Heart left ventricle (tissue), 16 donors: ENCODE results near the gene SEZ6L. TPM values are rescaled to one million over a fixed set of nuclear protein-coding genes. Genes with fewer than 3 reads are reported as not detected.

Experiments used
- ATAC-seq, 4 donors: fragments of 200-7000 bp; cut with Tn5 transposase; one replicate each; pipeline ENCODE4 v1.9.1; 2020 to 2022; ENCODE audit warnings: moderate library complexity in 4 of 4, mild to moderate bottlenecking in 3 of 4, moderate number of reproducible peaks in 1 of 4
- DNase-seq, 5 donors: peaks; one replicate each; pipeline ENCODE4 v3.0.0-alpha.2; 2020
- H3K27ac ChIP-seq, 12 donors: fragments of 200-600 bp; sonication (generic) in 4 of 12; one replicate each; pipeline versions ENCODE4 v1.5.0 to v1.8.0; 2016 to 2022; ENCODE audit warnings: mild to moderate bottlenecking in 2 of 12
- H3K27me3 ChIP-seq, 9 donors: fragments of 200-600 bp; sonication (generic) in 2 of 9; one replicate each; pipeline versions ENCODE4 v1.5.1 to v1.8.0; 2016 to 2022; ENCODE audit warnings: mild to moderate bottlenecking in 3 of 9
- H3K36me3 ChIP-seq, 9 donors: fragments of 200-600 bp; sonication (generic) in 2 of 9; one replicate each; pipeline versions ENCODE4 v1.5.0 to v1.8.0; 2018 to 2022; ENCODE audit warnings: mild to moderate bottlenecking in 2 of 9
- H3K4me1 ChIP-seq, 12 donors: fragments of 200-600 bp; sonication (generic) in 4 of 12; one replicate each; pipeline versions ENCODE4 v1.5.0 to v1.8.0; 2016 to 2022; ENCODE audit warnings: mild to moderate bottlenecking in 3 of 12
- H3K4me3 ChIP-seq, 12 donors: fragments of 200-600 bp; sonication (generic) in 4 of 12; one replicate each; pipeline versions ENCODE4 v1.5.0 to v1.8.0; 2017 to 2022; ENCODE audit warnings: mild to moderate bottlenecking in 9 of 12, moderate library complexity in 4 of 12
- H3K9me3 ChIP-seq, 12 donors: fragments of 200-600 bp; sonication (generic) in 4 of 12; one replicate each; pipeline versions ENCODE4 v1.5.0 to v1.8.0; 2016 to 2022; ENCODE audit warnings: mild to moderate bottlenecking in 1 of 12
- CTCF ChIP-seq, 12 donors: fragments of 200-600 bp; sonication (generic) in 4 of 12; IDR thresholded peaks; one replicate each; pipeline versions ENCODE4 v1.5.0 to v1.8.0; 2018 to 2022; ENCODE audit warnings: antibody characterized with exemption in 12 of 12, mild to moderate bottlenecking in 5 of 12
- POLR2A ChIP-seq, 2 donors: fragments of 450-650 bp; IDR thresholded peaks; one replicate each; pipeline ENCODE4 v1.6.1; 2017; ENCODE audit warnings: antibody characterized with exemption in 2 of 2, mild to moderate bottlenecking in 2 of 2, moderate library complexity in 2 of 2
- WGBS, 4 donors: extraction: QIAGEN DNeasy Blood & Tissue Kit in 2 of 4; methylation state at CpG; one replicate each; pipeline versions ENCODE4 v1.1.5 to v1.1.7; 2013 to 2018; 5-methylcytosine and 5-hydroxymethylcytosine counted together
- intact Hi-C, 10 donors: fragments of 100-400 bp; cut with DNase I; formaldehyde crosslinking; loops; one replicate each; pipeline versions ENCODE4 v1.11.1 to v1.14.2; 2022
- polyA plus RNA-seq, 2 donors: library from polyadenylated mRNA; stranded (reverse); fragments of 200-250 nt; gene quantifications; one replicate each; pipeline ENCODE4 v1.2.3, GENCODE V29; 2013
- total RNA-seq, 9 donors: library from RNA; depleted of rRNA in 2 of 9; stranded (reverse); fragments of >200 nt in 2 of 9; fragmentation: NEBNext Ultra II Directional in 3 of 9; extraction: Animal tissue kit (Norgen Biotek cat#: 25700) in 3 of 9; gene quantifications; one replicate each; pipeline versions ENCODE4 v1.1.0 to v1.2.4, GENCODE V29; 2016 to 2023
- donor health status: ischemic (EF 13 %, LVEDD 7.1; RV severe dilation, severe dysfunction).
- donor health status: healthy with polysubstance abuse.
- donor health status: DM: no; HTN: yes; CAD: no.
- donor health status: DM: no; HTN: no; CAD: no.
- donor health status: ischemic (EF 25% LVEDD 6.9; RV normal size, moderate dysfunction).
- donor health status: ischemic (EF 25% LVEDD 5.7; RV mildly dilated, moderate dysfunction).
- donor health status: healthy.
- donor health status: DM: yes; HTN: yes; CAD: no.
- donor health status: ischemic (EF 35%, LVEDD 5.7; RV mildly dilated, moderate dysfunction).
- donor health status: nonischemic (EF 11% LVEDD 7.7; RV severe dilation, severe dysfunction).
- donor health status: DM: yes; HTN: yes; CAD: no.
- donor health status: PGD.
- donor health status: ischemic (EF 29% LVEDD 5.4; RV normal size, mild dysfunction).
- donor health status: nonischemic (EF 23%, LVEDD 6.1; RV moderate dilation, normal function).

SEZ6L gene
- total and polyA plus RNA-seq, 11 donors: 0.04 to 1.6 (median 0.17) TPM; not detected in 2

GRCh38 chr22:26235792-26236487, 66.7 kb downstream of the SEZ6L start:
- Histone ChIP-seq H3K27ac (no peak overlapping the region), H3K27me3 (peaks cover 0 to 39% (median 4%) of the 10 kb centered on the region in 9 donors)
- DNase-seq: no peak

DNA sequence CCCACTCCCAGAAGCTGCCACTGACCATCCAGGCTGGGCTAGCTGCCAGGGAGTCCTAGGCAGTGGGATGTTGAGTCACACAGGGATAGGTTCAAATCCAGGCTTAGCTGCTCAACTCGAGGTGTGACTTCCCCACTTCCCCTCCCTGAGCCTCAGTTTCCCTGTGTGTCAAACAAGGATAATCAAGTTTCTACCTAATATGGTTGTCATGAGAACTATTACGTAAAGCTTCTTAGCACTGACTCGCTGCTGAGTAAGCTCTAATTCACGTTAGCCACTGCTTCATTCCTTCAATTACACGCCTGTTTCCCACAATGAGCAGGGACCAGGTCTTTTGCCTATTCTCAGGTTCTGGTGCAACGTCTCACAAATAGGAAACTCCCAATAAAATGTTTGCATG, 67.7 kb downstream of the SEZ6L start:
- WGBS, 4 donors: 63 to 71% (median 69%) methylated on average over 6 of the region's 6 CpGs
- H3K27me3 ChIP-seq: peaks cover 0 to 32% (median 4%) of the 10 kb centered on the region in 9 donors
- DNase-seq: no peak
- no peak overlapping the region for H3K27ac ChIP-seq
- TF ChIP-seq CTCF (IDR thresholded peaks at IDR 0.05): no peak
- TF ChIP-seq POLR2A (IDR thresholded peaks at IDR 0.05): no peak
- intact Hi-C loops: no loop called here
- H3K4me1 ChIP-seq: no peaks in the 10 kb centered on the region
- H3K4me3 ChIP-seq: no peak overlapping the region
- no peaks in the 10 kb centered on the region for H3K9me3 ChIP-seq
- no peaks in the 10 kb centered on the region for H3K36me3 ChIP-seq
- no peak for ATAC-seq

More at GRCh38 chr22:26235792-26236487, 66.7 kb downstream of the SEZ6L start:
- Histone ChIP-seq H3K4me3 (no peak overlapping the region), H3K4me1 (no peaks in the 10 kb centered on the region), H3K36me3 (no peaks in the 10 kb centered on the region), H3K9me3 (no peaks in the 10 kb centered on the region)
- ATAC-seq: no peak
- intact Hi-C loops: no loop called here
- WGBS, 4 donors: 72 to 80% (median 78%) methylated on average over 10 to 11 of the region's 11 CpGs
- no peak for TF ChIP-seq CTCF (IDR thresholded peaks at IDR 0.05)
- TF ChIP-seq POLR2A (IDR thresholded peaks at IDR 0.05): no peak

GRCh38 chr22:26238596-26238995, 69.3 kb downstream of the SEZ6L start:
- DNase-seq: no peak
- Histone ChIP-seq H3K4me1 (no peaks in the 10 kb centered on the region), H3K27me3 (peaks cover 0 to 21% (median 0%) of the 10 kb centered on the region in 9 donors)

DNA sequence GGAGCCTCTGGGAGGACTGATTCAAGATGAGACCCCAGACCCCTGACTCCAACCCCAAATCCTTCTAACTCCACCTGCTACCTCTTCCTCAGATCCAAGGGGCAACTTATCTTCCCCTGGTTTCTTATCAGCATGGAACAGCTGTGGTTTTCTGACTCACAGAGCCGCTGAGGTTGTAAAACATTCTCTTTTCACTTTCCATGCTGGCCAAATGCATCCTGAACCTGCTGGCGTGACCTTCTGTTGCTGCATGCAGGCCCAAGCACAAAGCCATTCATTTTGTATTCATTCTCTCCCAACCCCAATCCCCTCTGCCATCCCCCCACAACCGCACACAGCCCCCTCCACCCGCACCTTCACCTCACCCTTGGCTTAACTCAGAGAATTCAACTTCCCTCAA, 70.3 kb downstream of the SEZ6L start:
- 53 to 58% (median 55%) methylated on average over 4 of the region's 4 CpGs for WGBS, 4 donors
- no peak for TF ChIP-seq POLR2A (IDR thresholded peaks at IDR 0.05)
- no peak for TF ChIP-seq CTCF (IDR thresholded peaks at IDR 0.05)
- DNase-seq (no peak), ATAC-seq (no peak)
- Histone ChIP-seq H3K4me1 (no peaks in the 10 kb centered on the region), H3K9me3 (no peaks in the 10 kb centered on the region), H3K36me3 (no peaks in the 10 kb centered on the region), H3K4me3 (no peak overlapping the region), H3K27ac (no peak overlapping the region), H3K27me3 (peaks cover 0 to 19% (median 0%) of the 10 kb centered on the region in 9 donors)
- intact Hi-C loops: no loop called here

More at GRCh38 chr22:26238596-26238995, 69.3 kb downstream of the SEZ6L start:
- Histone ChIP-seq H3K36me3 (no peaks in the 10 kb centered on the region), H3K27ac (no peak overlapping the region), H3K4me3 (no peak overlapping the region), H3K9me3 (no peaks in the 10 kb centered on the region)
- intact Hi-C loops: no loop called here
- WGBS, 4 donors: 66 to 79% (median 76%) methylated on average over 3 of the region's 3 CpGs
- no peak for TF ChIP-seq CTCF (IDR thresholded peaks at IDR 0.05)
- no peak for TF ChIP-seq POLR2A (IDR thresholded peaks at IDR 0.05)
- ATAC-seq: no peak
